H1 (cell line): Measurements from ENCODE around the gene HIPK1. TPM values are rescaled to one million over a fixed set of nuclear protein-coding genes. Genes with fewer than 3 reads are reported as not detected.

Experiments used
- CTCF ChIA-PET: fragments of 300-600 bp; sonication (Branson Sonifier 250); formaldehyde crosslinking; loops from one replicate; lab custom pipeline; 2021; ENCODE audit not compliant: partially characterized antibody; lab: Charles Lee
- POLR2A ChIA-PET: fragments of 300-600 bp; sonication (Branson Sonifier 250); formaldehyde crosslinking; loops from one replicate; lab custom pipeline; 2021; ENCODE audit warnings: inconsistent platforms; ENCODE audit not compliant: partially characterized antibody; lab: Charles Lee
- DNase-seq, 2 experiments: peaks; one replicate each; pipeline versions ENCODE4 v3.0.0 to v3.0.0-alpha.2; 2010 to 2022; ENCODE audit warnings: low spot score in 2 of 2, low read depth in 1 of 2, mixed read lengths in 1 of 2
- FAIRE-seq: peaks from 2 replicates; lab custom pipeline; 2011; peaks lifted over from hg19 to GRCh38; lab: Jason Lieb, UNC
- H2AFZ ChIP-seq: 2 replicates; pipeline ENCODE4 v1.8.1; 2012; ENCODE audit warnings: low read length, inconsistent platforms
- H2AK5ac ChIP-seq: 2 replicates; pipeline ENCODE4 v1.6.1; 2013; ENCODE audit warnings: low read depth, low read length
- H2BK120ac ChIP-seq: replicated peaks from 2 replicates; pipeline ENCODE3; 2013; ENCODE audit warnings: low read depth, low read length, inconsistent platforms
- H2BK12ac ChIP-seq: 2 replicates; pipeline ENCODE4 v1.6.1; 2013; ENCODE audit warnings: low read depth, low read length
- H2BK15ac ChIP-seq: 2 replicates; pipeline ENCODE4 v1.6.1; 2013; ENCODE audit warnings: low read length
- H2BK20ac ChIP-seq: 2 replicates; pipeline ENCODE4 v1.6.1; 2013; ENCODE audit warnings: low read length
- H2BK5ac ChIP-seq: 2 replicates; pipeline ENCODE4 v1.6.1; 2013; ENCODE audit warnings: low read depth, low read length
- H3K14ac ChIP-seq: 2 replicates; pipeline ENCODE4 v1.6.1; 2013; ENCODE audit warnings: inconsistent platforms; ENCODE audit not compliant: insufficient read length
- H3K18ac ChIP-seq: 2 replicates; pipeline ENCODE4 v1.6.1; 2013; ENCODE audit warnings: low read length; ENCODE audit errors: extremely low read depth
- H3K23ac ChIP-seq: 2 replicates; pipeline ENCODE4 v1.6.1; 2013; ENCODE audit warnings: inconsistent platforms; ENCODE audit not compliant: insufficient read length
- H3K23me2 ChIP-seq: 2 replicates; pipeline ENCODE4 v1.6.1; 2013; ENCODE audit warnings: low read depth, low read length
- H3K27ac ChIP-seq: 2 replicates; pipeline ENCODE4 v1.6.1; 2011; ENCODE audit warnings: low read depth, low read length, inconsistent platforms
- H3K27me3 ChIP-seq, 4 experiments: replicated peaks in 1 of 4; 1 replicate in 1 of 4; 2 replicates in 3 of 4; pipeline versions ENCODE4 v1.6.1 to v1.8.1; 2011 to 2013; ENCODE audit warnings: low read length in 3 of 4, mild to moderate bottlenecking in 3 of 4, inconsistent platforms in 2 of 4, mixed read lengths in 2 of 4, moderate library complexity in 1 of 4; ENCODE audit not compliant: control insufficient read depth in 3 of 4, insufficient read depth in 3 of 4; ENCODE audit errors: extremely low read depth in 1 of 4
- H3K36me3 ChIP-seq, 4 experiments: 2 replicates each; pipeline versions ENCODE4 v1.6.1 to v1.8.1; 2011 to 2013; ENCODE audit warnings: mild to moderate bottlenecking in 4 of 4, low read length in 3 of 4, moderate library complexity in 2 of 4, control low read depth in 1 of 4, inconsistent platforms in 1 of 4; ENCODE audit not compliant: insufficient read depth in 4 of 4, control insufficient read depth in 2 of 4
- H3K4ac ChIP-seq: replicated peaks from 2 replicates; pipeline ENCODE3; 2013; ENCODE audit warnings: low read length, low read depth, mixed read lengths, inconsistent platforms; ENCODE audit not compliant: insufficient read length
- H3K4me1 ChIP-seq, 4 experiments: replicated peaks in 1 of 4; 1 replicate in 1 of 4; 2 replicates in 3 of 4; pipeline versions ENCODE4 v1.6.1 to v1.8.1; 2011 to 2013; ENCODE audit warnings: low read length in 3 of 4, inconsistent platforms in 2 of 4, mixed read lengths in 1 of 4; ENCODE audit not compliant: insufficient read depth in 4 of 4, control insufficient read depth in 3 of 4
- H3K4me2 ChIP-seq, 2 experiments: 2 replicates each; pipeline versions ENCODE4 v1.6.1 to v1.8.1; 2011 to 2013; ENCODE audit warnings: low read depth in 2 of 2, low read length in 2 of 2, control low read depth in 1 of 2, inconsistent platforms in 1 of 2, mild to moderate bottlenecking in 1 of 2; ENCODE audit not compliant: insufficient read depth in 1 of 2
- H3K4me3 ChIP-seq, 4 experiments: fragments of 200-600, 300-600 bp in 1 of 4; sonication (generic), shearing (Covaris generic), sonication (Bioruptor Twin) in 1 of 4; 2 replicates each; pipeline versions ENCODE4 v1.5.1 to v1.8.1; 2011 to 2016; ENCODE audit warnings: low read length in 4 of 4, low read depth in 3 of 4, control low read depth in 2 of 4, inconsistent platforms in 2 of 4, mild to moderate bottlenecking in 2 of 4, mixed read lengths in 1 of 4, moderate library complexity in 1 of 4; ENCODE audit not compliant: insufficient read depth in 2 of 4; ENCODE audit errors: extremely low read depth in 1 of 4
- H3K56ac ChIP-seq: replicated peaks from 2 replicates; pipeline ENCODE3; 2013; ENCODE audit warnings: low read depth, mild to moderate bottlenecking, mixed read lengths, low read length, inconsistent platforms; ENCODE audit not compliant: insufficient read length
- H3K79me1 ChIP-seq: 2 replicates; pipeline ENCODE4 v1.6.1; 2013; ENCODE audit warnings: low read depth, low read length, control low read depth
- H3K79me2 ChIP-seq, 2 experiments: 2 replicates each; pipeline versions ENCODE4 v1.6.1 to v1.8.1; 2012 to 2013; ENCODE audit warnings: low read length in 2 of 2, mild to moderate bottlenecking in 2 of 2, inconsistent platforms in 1 of 2; ENCODE audit not compliant: insufficient read depth in 2 of 2, control insufficient read depth in 1 of 2
- H3K9ac ChIP-seq, 4 experiments: replicated peaks in 1 of 4; 1 replicate in 1 of 4; 2 replicates in 3 of 4; pipeline versions ENCODE4 v1.6.1 to v1.8.1; 2011 to 2013; ENCODE audit warnings: low read depth in 3 of 4, low read length in 3 of 4, control low read depth in 2 of 4, mild to moderate bottlenecking in 2 of 4, moderate library complexity in 2 of 4, inconsistent platforms in 1 of 4; ENCODE audit errors: extremely low read depth in 1 of 4
- H3K9me3 ChIP-seq, 2 experiments: 2 replicates each; pipeline versions ENCODE4 v1.6.1 to v1.8.1; 2012 to 2013; ENCODE audit warnings: mild to moderate bottlenecking in 2 of 2, moderate library complexity in 2 of 2, control low read depth in 1 of 2, inconsistent platforms in 1 of 2, low read depth in 1 of 2, low read length in 1 of 2, mixed read lengths in 1 of 2; ENCODE audit not compliant: insufficient read depth in 2 of 2
- H4K20me1 ChIP-seq, 2 experiments: replicated peaks in 1 of 2; 2 replicates each; pipeline versions ENCODE3 to v1.8.1; 2011 to 2013; ENCODE audit warnings: inconsistent platforms in 2 of 2, low read length in 2 of 2, mild to moderate bottlenecking in 1 of 2; ENCODE audit not compliant: insufficient read depth in 2 of 2, control insufficient read depth in 1 of 2
- H4K5ac ChIP-seq: 2 replicates; pipeline ENCODE4 v1.6.1; 2013; ENCODE audit warnings: low read length, low read depth, mixed read lengths, inconsistent platforms; ENCODE audit not compliant: insufficient read length
- H4K8ac ChIP-seq: 2 replicates; pipeline ENCODE4 v1.8.0; 2013; ENCODE audit warnings: mild to moderate bottlenecking, moderate library complexity, low read length, inconsistent platforms; ENCODE audit not compliant: insufficient read depth; ENCODE audit errors: extremely low read depth
- H4K91ac ChIP-seq: replicated peaks from 2 replicates; pipeline ENCODE3; 2013; ENCODE audit warnings: low read length, mixed read lengths, inconsistent platforms; ENCODE audit not compliant: insufficient read length
- ATF3 ChIP-seq: IDR thresholded peaks from 2 replicates; pipeline ENCODE4 v1.6.1; 2011; ENCODE audit warnings: low read depth, mild to moderate bottlenecking, low read length; ENCODE audit not compliant: insufficient read depth
- BRCA1 ChIP-seq: IDR thresholded peaks from 2 replicates; pipeline ENCODE4 v1.6.1; 2012; ENCODE audit warnings: low read depth, low read length, improper control_type of control experiment
- CBX8 ChIP-seq: fragments of 300-800, 300-1000 bp; sonication (generic); IDR thresholded peaks from 2 replicates; pipeline ENCODE4 v1.7.1; 2016; ENCODE audit warnings: low read depth, low read length, borderline replicate concordance
- CHD2 ChIP-seq: IDR thresholded peaks from 2 replicates; pipeline ENCODE4 v1.6.1; 2012; ENCODE audit warnings: low read length, improper control_type of control experiment
- CTCF ChIP-seq, 3 experiments: IDR thresholded peaks; 1 replicate in 2 of 3; 2 replicates in 1 of 3; pipeline versions ENCODE4 v1.5.1 to v1.6.1; 2011; ENCODE audit warnings: low read length in 3 of 3, mild to moderate bottlenecking in 3 of 3, inconsistent platforms in 2 of 3, low read depth in 1 of 3, moderate library complexity in 1 of 3; ENCODE audit not compliant: insufficient read depth in 1 of 3; ENCODE audit errors: control extremely low read depth in 1 of 3
- GTF2F1 ChIP-seq: IDR thresholded peaks from 2 replicates; pipeline ENCODE4 v1.6.1; 2012; ENCODE audit warnings: low read depth, low read length, improper control_type of control experiment, borderline replicate concordance
- JUN ChIP-seq: IDR thresholded peaks from 2 replicates; pipeline ENCODE4 v1.6.1; 2011; ENCODE audit warnings: low read depth, mild to moderate bottlenecking, improper control_type of control experiment, low read length
- JUND ChIP-seq: IDR thresholded peaks from 2 replicates; pipeline ENCODE4 v1.6.1; 2011; ENCODE audit warnings: mild to moderate bottlenecking, improper control_type of control experiment, low read length
- POU5F1 ChIP-seq: IDR thresholded peaks from 2 replicates; pipeline ENCODE4 v1.6.1; 2011; ENCODE audit warnings: low read depth, mild to moderate bottlenecking, low read length, moderate library complexity
- SRF ChIP-seq: IDR thresholded peaks from 2 replicates; pipeline ENCODE4 v1.6.1; 2011; ENCODE audit warnings: mild to moderate bottlenecking, low read depth, low read length, moderate library complexity
- SUZ12 ChIP-seq: fragments of 200-600 bp; sonication (generic); IDR thresholded peaks from 2 replicates; pipeline ENCODE4 v1.6.1; 2012; ENCODE audit warnings: mild to moderate bottlenecking, inconsistent platforms, low read length, moderate library complexity, mixed read lengths
- polyA plus RNA-seq, 7 experiments: library from polyadenylated mRNA; depleted of rRNA in 3 of 7; stranded (reverse) in 5 of 7; unstranded in 2 of 7; fragments of >200 nt in 5 of 7; fragments of 200-250 nt in 2 of 7; gene quantifications; 1 replicate in 5 of 7; 2 replicates in 1 of 7; 4 replicates in 1 of 7; pipeline versions ENCODE4 v1.2.1 to v1.2.3, GENCODE V29; 2011 to 2013; ENCODE audit warnings: missing spikeins in 2 of 7, mixed read lengths in 2 of 7
- total RNA-seq: library from RNA; stranded (reverse); fragmentation: NEBNext Ultra II Directional; extraction: Animal tissue kit (Norgen Biotek cat#: 25700); gene quantifications from 2 replicates; pipeline ENCODE4 v1.2.1, GENCODE V29; 2021

The HIPK1 gene
- total and polyA plus RNA-seq, 2 of the 8 experiments (the other 6 are each of a cell fraction or from before 2014, with no cell fraction given), result 46.2 to 64.3 TPM

- Histone ChIP-seq H3K9me3 (no peaks in the 10 kb centered on the region), H3K23me2 (no peaks in the 10 kb centered on the region), H4K91ac (no peak overlapping the region), H2BK120ac (no peak overlapping the region), H3K27ac (no peak overlapping the region), H3K14ac (no peak overlapping the region), H3K56ac (no peak overlapping the region), H4K5ac (no peak overlapping the region), H3K36me3 (peaks cover 0 to 4% (median 0%) of the 10 kb centered on the region in 4 experiments; a peak in 1 of 8 replicates), H3K9ac (no peak overlapping the region), H3K4ac (no peak overlapping the region), H2BK12ac (no peak overlapping the region), H3K79me2 (no peaks in the 10 kb centered on the region), H3K23ac (no peak overlapping the region), H3K79me1 (no peaks in the 10 kb centered on the region), H2BK20ac (no peak overlapping the region), H2BK15ac (no peak overlapping the region), H2AK5ac (no peak overlapping the region), H2BK5ac (no peak overlapping the region), H3K18ac (no peak overlapping the region), H2AFZ (no peak overlapping the region), H4K8ac (no peak overlapping the region), H3K4me3 (no peak overlapping the region), H3K4me2 (no peak overlapping the region), H3K4me1 (peaks cover 0 to 18% (median 7%) of the 10 kb centered on the region in 4 experiments; a peak in 4 of 7 replicates), H4K20me1 (no peaks in the 10 kb centered on the region), H3K27me3 (no peaks in the 10 kb centered on the region)
- ChIA-PET CTCF (interaction anchor here (1.4 to 1.8 kb wide), 2 partner anchors 35 to 271 kb away, joined by 3 to 4 read pairs; no protein-coding TSS in a partner anchor), POLR2A (interaction anchor here (1.3 to 1.8 kb wide), 3 partner anchors 9 to 23 kb away, joined by 3 to 6 read pairs (median 4); no protein-coding TSS in a partner anchor)
- FAIRE-seq, result no peak
- DNase-seq, result no peak
- TF ChIP-seq POU5F1 (no peak), CBX8 (no peak), JUN (no peak), CHD2 (no peak), GTF2F1 (no peak), CTCF (IDR thresholded peaks at IDR 0.05; ENCODE audit: control extremely low read depth in 1 of 3, insufficient read depth in 1 of 3, low read depth in 1 of 3, low read length in 3 of 3) (no peak), SRF (no peak), ATF3 (no peak), SUZ12 (no peak), BRCA1 (no peak), JUND (no peak)
These were observed 82.7 kb downstream of the HIPK1 start for GRCh38 chr1:114011796-114012195.
